Neural progenitor cell (in vitro differentiated cells): ENCODE data around the gene MYH10. TPM values are rescaled to one million over a fixed set of nuclear protein-coding genes. Genes with fewer than 3 reads are reported as not detected.

ENCODE experiments used
- DNase-seq: peaks from one replicate; pipeline ENCODE4 v3.0.0-alpha.2; 2016; ENCODE audit warnings: low spot score
- H2AFZ ChIP-seq: fragments of 200-600 bp; sonication (generic); replicated peaks from 2 replicates; pipeline ENCODE4 v1.6.1; 2016; ENCODE audit warnings: antibody characterized with exemption
- H3F3A ChIP-seq: fragments of 200-600 bp; sonication (generic); 2 replicates; pipeline ENCODE4 v1.6.1; 2016; ENCODE audit warnings: antibody characterized with exemption, low read depth
- H3K27ac ChIP-seq: fragments of 200-600 bp; sonication (generic); 2 replicates; pipeline ENCODE4 v1.5.1; 2016; ENCODE audit warnings: mild to moderate bottlenecking
- H3K27me3 ChIP-seq: fragments of 200-600 bp; sonication (generic); 2 replicates; pipeline ENCODE4 v1.6.1; 2016; ENCODE audit warnings: mild to moderate bottlenecking, moderate library complexity
- H3K36me3 ChIP-seq: fragments of 200-600 bp; sonication (generic); 2 replicates; pipeline ENCODE4 v1.5.1; 2016
- H3K4me1 ChIP-seq: fragments of 200-600 bp; sonication (generic); 2 replicates; pipeline ENCODE4 v1.6.1; 2016; ENCODE audit warnings: mixed run types
- H3K4me2 ChIP-seq: fragments of 200-600 bp; sonication (generic); 2 replicates; pipeline ENCODE4 v1.6.1; 2016
- H3K4me3 ChIP-seq: fragments of 200-600 bp; sonication (generic); 2 replicates; pipeline ENCODE4 v1.5.1; 2016
- H3K79me2 ChIP-seq: fragments of 200-600 bp; sonication (generic); 2 replicates; pipeline ENCODE4 v1.6.1; 2016; ENCODE audit warnings: low read depth
- H3K9ac ChIP-seq: fragments of 200-600 bp; sonication (generic); 2 replicates; pipeline ENCODE4 v1.6.1; 2016
- H3K9me3 ChIP-seq: fragments of 200-600 bp; sonication (generic); 2 replicates; pipeline ENCODE4 v1.5.1; 2016; ENCODE audit warnings: low read depth
- H4K20me1 ChIP-seq: fragments of 200-600 bp; sonication (generic); 2 replicates; pipeline ENCODE4 v1.6.1; 2016; ENCODE audit warnings: low read depth
- H3K27ac Mint-ChIP-seq: 3 replicates; pipeline ENCODE4 v1.8.0; 2021; ENCODE audit warnings: mixed read lengths
- H3K27me3 Mint-ChIP-seq: 2 replicates; pipeline ENCODE4 v1.8.0; 2022; ENCODE audit warnings: low read depth, mild to moderate bottlenecking, inconsistent platforms, moderate library complexity, mixed read lengths; ENCODE audit not compliant: insufficient read depth
- H3K36me3 Mint-ChIP-seq: 3 replicates; pipeline ENCODE4 v1.8.0; 2021; ENCODE audit warnings: mixed read lengths
- H3K4me1 Mint-ChIP-seq: 3 replicates; pipeline ENCODE4 v1.8.0; 2021; ENCODE audit warnings: mixed read lengths
- H3K4me3 Mint-ChIP-seq: 3 replicates; pipeline ENCODE4 v1.8.0; 2021; ENCODE audit warnings: mild to moderate bottlenecking, moderate library complexity, mixed read lengths
- H3K9me3 Mint-ChIP-seq: 3 replicates; pipeline ENCODE4 v1.8.0; 2020; ENCODE audit warnings: mixed read lengths
- EZH2 ChIP-seq: fragments of 200-600 bp; sonication (generic); IDR thresholded peaks from 2 replicates; pipeline ENCODE4 v1.6.1; 2017; ENCODE audit warnings: antibody characterized with exemption, mild to moderate bottlenecking, moderate library complexity
- EZH2phosphoT487 ChIP-seq: fragments of 200-600 bp; sonication (generic); IDR thresholded peaks from 2 replicates; pipeline ENCODE4 v1.6.1; 2017; ENCODE audit warnings: antibody characterized with exemption
- total RNA-seq: library from RNA; depleted of rRNA; stranded (reverse); fragments of >200 nt; gene quantifications from 2 replicates; pipeline ENCODE4 v1.2.3, GENCODE V29; 2015; ENCODE audit warnings: low replicate concordance
- TF ChIP-seq, protein P1 (sequence below): fragments of 200-600 bp; sonication (generic); IDR thresholded peaks from 2 replicates; pipeline ENCODE4 v1.5.1; 2017; ENCODE audit warnings: antibody characterized with exemption, mild to moderate bottlenecking

The MYH10 gene
- total RNA-seq, 1 donor from 2014 or later = 213 TPM

DNA sequence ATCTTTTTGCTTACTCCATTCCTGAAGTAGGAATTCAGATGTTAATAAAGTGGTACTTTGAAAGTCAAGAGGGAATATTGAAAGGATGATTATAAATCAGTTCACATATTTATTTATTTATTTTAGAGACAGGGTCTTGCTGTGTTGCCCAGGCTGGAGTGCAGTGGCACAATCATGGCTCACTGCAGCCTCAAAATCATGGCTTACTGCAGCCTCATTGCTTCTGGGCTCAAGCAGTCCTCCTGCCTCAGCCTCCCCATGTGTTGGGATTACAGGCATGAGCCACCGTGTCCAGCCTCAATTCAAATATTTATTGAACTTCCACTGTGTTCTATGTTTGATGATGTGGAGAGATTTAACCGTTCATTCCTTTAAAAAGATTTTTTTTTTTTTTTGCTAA lies 188.2 kb downstream of the MYH10 start:
- H4K20me1 ChIP-seq = peaks cover 21% of the 10 kb centered on the region

DNA sequence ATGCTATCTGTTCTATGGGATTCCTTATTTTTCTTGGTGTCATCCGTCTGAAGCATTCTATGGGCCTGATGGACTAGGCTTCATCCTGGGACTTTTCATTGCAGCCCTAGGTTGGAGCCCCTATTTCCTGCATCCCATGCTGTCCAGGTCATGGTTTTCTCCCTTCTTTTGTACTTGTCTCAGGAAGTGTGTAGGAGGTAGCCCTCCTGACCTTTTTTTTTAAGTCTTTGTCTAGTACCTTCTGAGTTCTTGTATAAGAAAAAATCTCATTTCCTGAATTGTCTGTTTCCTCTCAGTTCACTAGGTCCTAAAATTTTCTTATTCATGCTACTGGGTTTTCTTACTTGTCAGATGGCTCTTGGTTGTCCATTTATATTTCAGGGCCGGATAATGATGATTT lies 188.8 kb downstream of the MYH10 start:
- Histone ChIP-seq H3K4me1 (peaks cover 17% of the 10 kb centered on the region), H3K4me3 (no peak overlapping the region), H3K79me2 (peaks cover 72% of the 10 kb centered on the region), H4K20me1 (peaks cover 27% of the 10 kb centered on the region), H3K9me3 (no peaks in the 10 kb centered on the region), H3K27ac (no peak overlapping the region), H3K27me3 (no peaks in the 10 kb centered on the region), H3K4me2 (no peak overlapping the region), H3K36me3 (peaks cover 4% of the 10 kb centered on the region), H3K9ac (no peak overlapping the region), H3F3A (peaks cover 15% of the 10 kb centered on the region), H2AFZ (no peak overlapping the region)
- no peak overlapping the region for H3K27ac Mint-ChIP-seq
- H3K27me3 Mint-ChIP-seq = peaks cover 2% of the 10 kb centered on the region
- H3K9me3 Mint-ChIP-seq = no peaks in the 10 kb centered on the region
- H3K4me1 Mint-ChIP-seq = peaks cover 39% of the 10 kb centered on the region
- H3K36me3 Mint-ChIP-seq = peaks cover 14% of the 10 kb centered on the region
- no peak overlapping the region for H3K4me3 Mint-ChIP-seq
- TF ChIP-seq EZH2 (no peak), EZH2phosphoT487 (no peak)
- TF ChIP-seq, protein P1, sequence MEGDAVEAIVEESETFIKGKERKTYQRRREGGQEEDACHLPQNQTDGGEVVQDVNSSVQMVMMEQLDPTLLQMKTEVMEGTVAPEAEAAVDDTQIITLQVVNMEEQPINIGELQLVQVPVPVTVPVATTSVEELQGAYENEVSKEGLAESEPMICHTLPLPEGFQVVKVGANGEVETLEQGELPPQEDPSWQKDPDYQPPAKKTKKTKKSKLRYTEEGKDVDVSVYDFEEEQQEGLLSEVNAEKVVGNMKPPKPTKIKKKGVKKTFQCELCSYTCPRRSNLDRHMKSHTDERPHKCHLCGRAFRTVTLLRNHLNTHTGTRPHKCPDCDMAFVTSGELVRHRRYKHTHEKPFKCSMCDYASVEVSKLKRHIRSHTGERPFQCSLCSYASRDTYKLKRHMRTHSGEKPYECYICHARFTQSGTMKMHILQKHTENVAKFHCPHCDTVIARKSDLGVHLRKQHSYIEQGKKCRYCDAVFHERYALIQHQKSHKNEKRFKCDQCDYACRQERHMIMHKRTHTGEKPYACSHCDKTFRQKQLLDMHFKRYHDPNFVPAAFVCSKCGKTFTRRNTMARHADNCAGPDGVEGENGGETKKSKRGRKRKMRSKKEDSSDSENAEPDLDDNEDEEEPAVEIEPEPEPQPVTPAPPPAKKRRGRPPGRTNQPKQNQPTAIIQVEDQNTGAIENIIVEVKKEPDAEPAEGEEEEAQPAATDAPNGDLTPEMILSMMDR = no peak
- DNase-seq = no peak

More for the DNA sequence above, 188.2 kb downstream of the MYH10 start:
- Histone ChIP-seq H3K27ac (no peak overlapping the region), H3K36me3 (peaks cover 4% of the 10 kb centered on the region), H3K27me3 (no peaks in the 10 kb centered on the region), H2AFZ (no peak overlapping the region), H3K79me2 (peaks cover 65% of the 10 kb centered on the region), H3K9me3 (no peaks in the 10 kb centered on the region), H3K4me1 (peaks cover 11% of the 10 kb centered on the region), H3K4me3 (no peak overlapping the region), H3K4me2 (no peak overlapping the region), H3F3A (peaks cover 11% of the 10 kb centered on the region), H3K9ac (no peak overlapping the region)
- no peak overlapping the region for H3K4me3 Mint-ChIP-seq
- no peaks in the 10 kb centered on the region for H3K9me3 Mint-ChIP-seq
- H3K27ac Mint-ChIP-seq = no peak overlapping the region
- no peak for DNase-seq
- TF ChIP-seq EZH2phosphoT487 (no peak), EZH2 (no peak)
- TF ChIP-seq, protein P1 = no peak
- H3K4me1 Mint-ChIP-seq = peaks cover 34% of the 10 kb centered on the region
- H3K36me3 Mint-ChIP-seq = peaks cover 14% of the 10 kb centered on the region
- peaks cover 2% of the 10 kb centered on the region for H3K27me3 Mint-ChIP-seq

GRCh38 chr17:8439681-8440080 lies 190.8 kb downstream of the MYH10 start:
- Histone ChIP-seq H3K27me3 (no peaks in the 10 kb centered on the region), H3K4me2 (no peak overlapping the region), H3K36me3 (peaks cover 4% of the 10 kb centered on the region), H3K27ac (no peak overlapping the region), H3K9me3 (no peaks in the 10 kb centered on the region), H3K4me3 (no peak overlapping the region), H4K20me1 (peaks cover 28% of the 10 kb centered on the region), H3F3A (peaks cover 28% of the 10 kb centered on the region), H3K9ac (no peak overlapping the region), H2AFZ (no peak overlapping the region), H3K4me1 (peaks cover 19% of the 10 kb centered on the region), H3K79me2 (peaks cover 76% of the 10 kb centered on the region)
- Mint-ChIP-seq H3K27ac (no peak overlapping the region), H3K4me1 (peaks cover 48% of the 10 kb centered on the region), H3K9me3 (no peaks in the 10 kb centered on the region), H3K36me3 (peaks cover 14% of the 10 kb centered on the region), H3K4me3 (no peak overlapping the region), H3K27me3 (peaks cover 4% of the 10 kb centered on the region)
- TF ChIP-seq EZH2phosphoT487 (no peak), EZH2 (no peak)
- TF ChIP-seq, protein P1 = no peak
- DNase-seq = no peak
